Adrenal gland (tissue), 12 donors: ENCODE results near the gene NGRN. TPM values are rescaled to one million over a fixed set of nuclear protein-coding genes. Genes with fewer than 3 reads are reported as not detected.
A peak's percentile ranks its signal among the peaks of the same experiment; 100 is the strongest.

ENCODE experiments used
- DNase-seq, 7 donors: peaks; one replicate each; pipeline ENCODE4 v3.0.0-alpha.2; 2019 to 2020
- H3K27ac ChIP-seq, 5 donors: fragments of 200-600 bp; sonication (generic) in 4 of 5; 1 replicate in 3 of 5; 2 replicates in 2 of 5; pipeline versions ENCODE4 v1.5.1 to v1.8.0; 2016 to 2020; ENCODE audit warnings: mild to moderate bottlenecking in 1 of 5
- H3K27me3 ChIP-seq: fragments of 200-600 bp; 2 replicates; pipeline ENCODE4 v1.8.0; 2021
- H3K36me3 ChIP-seq, 2 donors: fragments of 200-600 bp; replicated peaks in 1 of 2; 1 replicate in 1 of 2; 2 replicates in 1 of 2; pipeline versions ENCODE4 v1.5.1 to v1.8.0; 2018 to 2022
- H3K4me1 ChIP-seq, 2 donors: fragments of 200-600 bp; replicated peaks in 1 of 2; 1 replicate in 1 of 2; 2 replicates in 1 of 2; pipeline versions ENCODE4 v1.5.1 to v1.8.0; 2018 to 2021
- H3K4me3 ChIP-seq, 4 donors: fragments of 200-600 bp; sonication (generic) in 3 of 4; one replicate each; pipeline ENCODE4 v1.5.1; 2016 to 2018
- H3K9me3 ChIP-seq, 3 donors: fragments of 200-600 bp; sonication (generic) in 1 of 3; replicated peaks in 1 of 3; 1 replicate in 2 of 3; 2 replicates in 1 of 3; pipeline versions ENCODE4 v1.5.1 to v1.8.0; 2016 to 2021
- CTCF ChIP-seq, 6 experiments: fragments of 450-650 bp in 4 of 6; fragments of 200-600 bp in 2 of 6; sonication (generic) in 1 of 6; IDR thresholded peaks; 1 replicate in 5 of 6; 2 replicates in 1 of 6; pipeline versions ENCODE4 v1.5.1 to v1.8.0; 2016 to 2021; ENCODE audit warnings: antibody characterized with exemption in 6 of 6, mild to moderate bottlenecking in 2 of 6, moderate library complexity in 1 of 6
- POLR2A ChIP-seq, 2 donors: fragments of 450-650 bp; IDR thresholded peaks; one replicate each; pipeline ENCODE4 v1.6.1; 2017; ENCODE audit warnings: antibody characterized with exemption in 2 of 2, mild to moderate bottlenecking in 2 of 2, moderate library complexity in 1 of 2
- WGBS, 4 donors: extraction: QIAGEN DNeasy Blood & Tissue Kit in 2 of 4; methylation state at CpG; one replicate each; pipeline versions ENCODE4 v1.1.5 to v1.1.7; 2013 to 2017; 5-methylcytosine and 5-hydroxymethylcytosine counted together
- intact Hi-C, 2 donors: fragments of 100-400 bp; cut with DNase I; formaldehyde crosslinking; loops; one replicate each; pipeline versions ENCODE4 v1.14.1 to v1.15.0; 2022 to 2023
- polyA plus RNA-seq, 3 donors: library from polyadenylated mRNA; stranded (reverse); fragments of 200-250 nt in 2 of 3; fragments of 350-450 nt in 1 of 3; fragmentation: Illumina TruSeq in 1 of 3; extraction: RNeasy Lipid Tissue Mini Kit (QIAGEN cat#74804) in 1 of 3; gene quantifications; one replicate each; pipeline ENCODE4 v1.2.3, GENCODE V29; 2013 to 2014
- total RNA-seq, 9 donors: library from RNA; depleted of rRNA in 4 of 9; stranded (reverse); fragments of >200 nt in 4 of 9; fragments of 120-200 nt in 1 of 9; fragmentation: NEBNext Ultra II Directional in 1 of 9; extraction: Animal tissue kit (Norgen Biotek cat#: 25700) in 1 of 9; gene quantifications; one replicate each; pipeline versions ENCODE4 v1.1.0 to v1.2.4, GENCODE V29; 2013 to 2023
- donor health status: healthy with polysubstance abuse.
- donor health status: Bipolar disorder and iron deficiency.
- donor health status: DM: yes; HTN: yes; CAD: no.
- donor health status: DM: no; HTN: no; CAD: no.
- donor health status: DM: no; HTN: no; CAD: no.
- donor health status: DM: yes; HTN: yes; CAD: no.

NGRN gene
- total and polyA plus RNA-seq, 12 donors = 53.5 to 133 (median 103) TPM

GRCh38 chr15:90261811-90262210 is 3.7 kb upstream of the NGRN start:
- 77 to 83% (median 82%) methylated on average over 5 of the region's 5 CpGs for WGBS, 4 donors
- no peak for DNase-seq
- no peak for TF ChIP-seq CTCF (IDR thresholded peaks at IDR 0.05)
- no peak for TF ChIP-seq POLR2A (IDR thresholded peaks at IDR 0.05)
- H3K36me3 ChIP-seq = no peaks in the 10 kb centered on the region
- intact Hi-C loops = no loop called here
- no peak overlapping the region for H3K4me3 ChIP-seq
- no peaks in the 10 kb centered on the region for H3K27me3 ChIP-seq
- no peak overlapping the region for H3K27ac ChIP-seq
- no peaks in the 10 kb centered on the region for H3K9me3 ChIP-seq
- H3K4me1 ChIP-seq = peaks cover 13 to 14% of the 10 kb centered on the region in 2 donors

GRCh38 chr15:90262426-90262825 is 3.0 kb upstream of the NGRN start:
- WGBS, 4 donors = 65 to 81% (median 72%) methylated on average over 5 of the region's 5 CpGs
- no peaks in the 10 kb centered on the region for H3K36me3 ChIP-seq
- no peaks in the 10 kb centered on the region for H3K9me3 ChIP-seq
- intact Hi-C loops = no loop called here
- no peak overlapping the region for H3K4me3 ChIP-seq
- H3K27ac ChIP-seq = no peak overlapping the region
- DNase-seq = peak in 1 of 7 donors; percentile 26
- H3K4me1 ChIP-seq = peaks cover 17 to 21% of the 10 kb centered on the region in 2 donors
- TF ChIP-seq CTCF (IDR thresholded peaks at IDR 0.05) (no peak), POLR2A (IDR thresholded peaks at IDR 0.05) (no peak)
- no peaks in the 10 kb centered on the region for H3K27me3 ChIP-seq

- no peaks in the 10 kb centered on the region for H3K36me3 ChIP-seq
- H3K9me3 ChIP-seq = no peaks in the 10 kb centered on the region
- peak in 1 of 7 donors; percentile 42 for DNase-seq
- no peak for TF ChIP-seq CTCF (IDR thresholded peaks at IDR 0.05)
- no peak for TF ChIP-seq POLR2A (IDR thresholded peaks at IDR 0.05)
- no peaks in the 10 kb centered on the region for H3K27me3 ChIP-seq
- peak overlapping the region; percentile 94 to 96 (median 96) for H3K27ac ChIP-seq
- WGBS, 4 donors = 23 to 33% (median 29%) methylated on average over 3 to 4 of the region's 4 CpGs
- H3K4me1 ChIP-seq = peaks cover 20 to 41% of the 10 kb centered on the region in 2 donors
- H3K4me3 ChIP-seq = peak overlapping the region in 2 of 4 donors; percentile 64 to 71
- intact Hi-C loops = no loop called here
These were observed 801 bp upstream of the NGRN start for GRCh38 chr15:90264671-90265070.

GRCh38 chr15:90266061-90266431 is 574 bp downstream of the NGRN start:
- H3K27ac ChIP-seq = peak overlapping the region; percentile 94 to 96 (median 96)
- peaks cover 20 to 53% of the 10 kb centered on the region in 2 donors for H3K4me1 ChIP-seq
- TF ChIP-seq CTCF (IDR thresholded peaks at IDR 0.05) (no peak), POLR2A (IDR thresholded peaks at IDR 0.05) (no peak)
- DNase-seq = peak; percentile 31 to 72 (median 52)
- intact Hi-C loops = no loop called here
- no peaks in the 10 kb centered on the region for H3K9me3 ChIP-seq
- peak overlapping the region; percentile 64 to 83 (median 71) for H3K4me3 ChIP-seq
- WGBS, 4 donors = 0 to 1% (median 0%) methylated on average over 14 to 16 of the region's 16 CpGs
- H3K36me3 ChIP-seq = peaks cover 0 to 13% of the 10 kb centered on the region in 2 donors
- H3K27me3 ChIP-seq = no peaks in the 10 kb centered on the region
